Measurements from ENCODE around the gene OGA.

DNA sequence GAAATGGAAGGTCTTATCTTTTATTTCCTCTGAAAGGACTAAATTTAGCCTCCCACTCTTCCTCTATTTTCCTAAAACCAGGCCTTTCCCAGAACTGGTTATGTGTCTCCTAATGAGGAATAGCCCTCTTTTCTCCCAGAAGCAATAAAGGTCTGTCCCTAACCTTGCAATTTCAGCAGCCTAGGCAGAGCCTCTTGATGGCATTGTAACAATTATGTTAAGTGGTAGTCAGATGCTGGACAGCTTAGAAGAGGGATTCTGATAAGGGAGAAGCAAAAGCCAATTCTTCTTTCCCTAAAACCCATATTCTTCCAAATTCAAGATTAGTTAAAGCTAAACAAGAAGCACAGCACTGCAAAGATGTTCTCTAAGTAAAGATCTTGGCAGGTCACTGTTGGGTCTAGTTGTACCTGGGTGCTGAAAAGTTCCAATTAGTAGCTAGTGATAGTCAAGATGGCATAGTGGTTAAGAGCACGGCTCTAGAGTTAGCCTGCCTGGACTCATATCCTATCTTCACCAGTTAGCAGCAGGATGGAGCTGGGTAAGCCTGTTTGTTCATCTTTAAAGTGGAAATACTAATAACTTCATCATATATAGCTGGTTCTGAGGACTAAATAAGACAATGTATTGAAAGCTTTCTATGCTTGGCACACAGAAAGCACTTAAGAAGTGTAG lies 39.7 kb upstream of the OGA start:
- no peak for TF ChIP-seq EZH2 (IDR thresholded peaks at IDR 0.05; ENCODE audit: insufficient read depth, low read length)
- TF ChIP-seq, protein P1, sequence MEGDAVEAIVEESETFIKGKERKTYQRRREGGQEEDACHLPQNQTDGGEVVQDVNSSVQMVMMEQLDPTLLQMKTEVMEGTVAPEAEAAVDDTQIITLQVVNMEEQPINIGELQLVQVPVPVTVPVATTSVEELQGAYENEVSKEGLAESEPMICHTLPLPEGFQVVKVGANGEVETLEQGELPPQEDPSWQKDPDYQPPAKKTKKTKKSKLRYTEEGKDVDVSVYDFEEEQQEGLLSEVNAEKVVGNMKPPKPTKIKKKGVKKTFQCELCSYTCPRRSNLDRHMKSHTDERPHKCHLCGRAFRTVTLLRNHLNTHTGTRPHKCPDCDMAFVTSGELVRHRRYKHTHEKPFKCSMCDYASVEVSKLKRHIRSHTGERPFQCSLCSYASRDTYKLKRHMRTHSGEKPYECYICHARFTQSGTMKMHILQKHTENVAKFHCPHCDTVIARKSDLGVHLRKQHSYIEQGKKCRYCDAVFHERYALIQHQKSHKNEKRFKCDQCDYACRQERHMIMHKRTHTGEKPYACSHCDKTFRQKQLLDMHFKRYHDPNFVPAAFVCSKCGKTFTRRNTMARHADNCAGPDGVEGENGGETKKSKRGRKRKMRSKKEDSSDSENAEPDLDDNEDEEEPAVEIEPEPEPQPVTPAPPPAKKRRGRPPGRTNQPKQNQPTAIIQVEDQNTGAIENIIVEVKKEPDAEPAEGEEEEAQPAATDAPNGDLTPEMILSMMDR (IDR thresholded peaks at IDR 0.05; ENCODE audit: insufficient read depth, low read depth, low read length): no peak
